Epithelial cell of esophagus (primary cell): ENCODE measurements around the gene FAM228B.

Experiments used
- DNase-seq: peaks from one replicate; pipeline ENCODE4 v3.0.0; 2010; ENCODE audit warnings: low read depth
- H3K4me3 ChIP-seq: 2 replicates; pipeline ENCODE4 v1.5.1; 2011; ENCODE audit warnings: mild to moderate bottlenecking, low read length, control low read depth
- CTCF ChIP-seq: IDR thresholded peaks from 2 replicates; pipeline ENCODE4 v1.5.1; 2011; ENCODE audit warnings: low read depth, mild to moderate bottlenecking, low read length, control low read depth, inconsistent platforms; ENCODE audit not compliant: insufficient read depth; ENCODE audit errors: missing control alignments

FAM228B gene

DNA sequence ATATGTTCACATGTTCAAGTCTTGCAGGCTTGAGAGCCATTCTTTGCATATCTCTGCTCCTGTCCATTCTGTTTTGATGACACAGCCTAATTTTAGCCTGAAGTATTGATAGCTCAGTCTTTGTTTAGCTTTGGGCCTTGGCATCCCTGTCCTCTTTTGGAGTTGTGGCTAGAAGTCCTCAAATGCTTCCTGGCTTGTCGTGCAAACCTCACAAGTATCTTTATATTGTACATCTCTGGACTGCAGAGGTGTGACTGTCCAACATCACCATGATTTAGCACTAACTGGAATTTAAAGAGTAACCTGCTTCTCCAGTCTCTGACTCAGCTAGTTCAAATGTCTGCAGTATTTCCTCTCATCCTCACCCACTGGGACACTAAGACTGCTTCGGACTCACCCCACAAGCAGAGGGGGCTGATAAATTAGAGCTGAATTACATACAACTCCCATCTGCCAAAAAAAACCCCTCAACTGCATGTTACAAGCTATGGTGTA, 11.8 kb upstream of the FAM228B start:
- DNase-seq: peak; percentile 82
- no peak overlapping the region for H3K4me3 ChIP-seq
- TF ChIP-seq CTCF: no peak

DNA sequence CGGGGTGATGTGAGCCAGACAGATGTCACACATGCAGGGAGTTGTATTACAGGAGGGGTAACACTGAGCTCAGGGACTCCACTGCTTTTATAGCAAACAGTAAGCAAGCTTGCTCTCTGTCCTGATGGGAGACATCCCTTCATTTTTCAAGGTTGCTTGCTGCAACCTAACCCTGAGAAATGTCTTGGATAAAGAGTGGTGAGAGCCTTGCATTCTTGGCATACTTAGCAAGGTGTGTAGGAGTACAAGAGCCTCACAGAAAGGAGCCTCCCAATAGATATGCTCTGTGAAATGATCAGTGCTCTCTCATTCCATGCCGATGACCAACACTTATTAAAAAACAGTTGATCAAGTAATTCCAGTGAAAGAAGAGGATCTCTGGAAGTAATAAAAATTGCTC, 8.2 kb upstream of the FAM228B start:
- no peak overlapping the region for H3K4me3 ChIP-seq
- DNase-seq: peak; percentile 30
- no peak for TF ChIP-seq CTCF

DNA sequence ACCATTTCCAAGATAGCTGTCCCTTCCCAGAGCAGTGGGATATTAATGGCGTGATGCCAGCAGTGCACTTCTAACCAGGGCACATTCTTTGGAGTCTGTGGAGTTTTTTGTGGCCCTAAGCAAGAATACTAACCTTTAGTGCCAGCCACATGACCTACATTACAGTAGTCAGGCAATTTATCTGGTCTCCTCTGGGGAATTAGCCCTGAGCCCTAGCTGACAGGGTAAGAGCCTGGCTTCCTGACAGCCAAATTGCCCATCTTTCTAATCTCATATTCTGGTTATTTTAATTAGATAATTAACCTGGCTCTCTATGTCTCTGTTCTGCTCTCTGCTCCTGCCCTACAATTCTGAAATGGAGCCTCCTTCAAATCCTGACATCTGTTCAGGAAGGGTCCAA, 5.4 kb upstream of the FAM228B start:
- H3K4me3 ChIP-seq: no peak overlapping the region
- no peak for TF ChIP-seq CTCF
- DNase-seq: no peak

DNA sequence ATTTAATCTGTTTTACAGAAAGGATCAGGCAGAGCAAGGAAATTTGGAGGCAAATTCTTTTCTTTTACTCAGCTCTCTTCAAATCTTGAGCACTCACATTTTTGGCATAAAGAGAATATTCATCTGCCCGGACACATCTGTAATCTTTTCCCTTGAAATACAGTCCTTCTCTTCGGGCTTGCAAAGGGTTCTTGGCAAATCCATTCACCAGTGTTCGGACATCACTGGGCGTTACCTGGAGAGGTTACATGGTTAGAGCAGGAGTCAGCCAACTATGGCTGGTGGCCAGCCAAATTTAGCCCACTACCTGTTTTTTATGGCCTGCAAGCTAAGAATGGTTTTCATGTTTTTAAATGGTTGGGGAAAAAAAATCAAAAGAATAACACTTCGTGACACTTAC, 2.2 kb upstream of the FAM228B start:
- H3K4me3 ChIP-seq: no peak overlapping the region
- no peak for DNase-seq
- TF ChIP-seq CTCF: no peak

GRCh38 chr2:24121469-24121868, 1.8 kb upstream of the FAM228B start:
- TF ChIP-seq CTCF: no peak
- DNase-seq: no peak
- H3K4me3 ChIP-seq: no peak overlapping the region

- no peak for TF ChIP-seq CTCF
- H3K4me3 ChIP-seq: peak overlapping the region; percentile 65
- no peak for DNase-seq
These were observed 689 bp upstream of the FAM228B start for GRCh38 chr2:24122366-24123194.
